Calu3 (cell line): Measurements from ENCODE around the gene SPATA13. TPM values are rescaled to one million over a fixed set of nuclear protein-coding genes. Genes with fewer than 3 reads are reported as not detected.
A peak's percentile ranks its signal among the peaks of the same experiment; 100 is the strongest.

Experiments used
- BruUV-seq: library from RNA; stranded (reverse); fragments of 400-500 nt; replicated peaks from 2 replicates; lab custom pipeline; 2021; lab: Mats Ljungman, UMichigan
- CTCF ChIA-PET: fragments of 300-600 bp; sonication (Branson Sonifier 250); formaldehyde crosslinking; loops from one replicate; lab custom pipeline; 2022; ENCODE audit warnings: antibody characterized with exemption; lab: Charles Lee
- DNase-seq: peaks from one replicate; pipeline ENCODE4 v3.0.0; 2022
- H3K27ac Mint-ChIP-seq: one replicate; pipeline ENCODE4 v1.8.0; 2022; ENCODE audit warnings: mixed read lengths; ENCODE audit not compliant: unreplicated experiment
- H3K27me3 Mint-ChIP-seq: one replicate; pipeline ENCODE4 v1.8.0; 2022; ENCODE audit warnings: mixed read lengths; ENCODE audit not compliant: unreplicated experiment
- H3K36me3 Mint-ChIP-seq: one replicate; pipeline ENCODE4 v1.8.0; 2022; ENCODE audit warnings: mild to moderate bottlenecking, moderate library complexity, mixed read lengths; ENCODE audit not compliant: insufficient read depth, unreplicated experiment
- H3K4me1 Mint-ChIP-seq: one replicate; pipeline ENCODE4 v1.8.0; 2022; ENCODE audit warnings: mild to moderate bottlenecking, low read depth, mixed read lengths; ENCODE audit not compliant: unreplicated experiment
- H3K4me3 Mint-ChIP-seq: one replicate; pipeline ENCODE4 v1.8.0; 2022; ENCODE audit warnings: mild to moderate bottlenecking, low read depth, moderate library complexity, mixed read lengths; ENCODE audit not compliant: unreplicated experiment
- H3K9me3 Mint-ChIP-seq: one replicate; pipeline ENCODE4 v1.8.0; 2022; ENCODE audit warnings: low read depth, mixed read lengths; ENCODE audit not compliant: unreplicated experiment
- intact Hi-C: fragments of 100-400 bp; cut with micrococcal nuclease; formaldehyde crosslinking; loops from one replicate; pipeline ENCODE4 v1.10.0; 2022; ENCODE audit not compliant: unreplicated experiment
- total RNA-seq: library from RNA; stranded (reverse); gene quantifications from 2 replicates; pipeline ENCODE4 v1.2.3, GENCODE V29; 2022
- TF ChIP-seq, protein P1 (sequence below): fragments of 200-600 bp; IDR thresholded peaks from one replicate; pipeline ENCODE4 v1.8.0; 2022; ENCODE audit warnings: antibody characterized with exemption; ENCODE audit not compliant: unreplicated experiment

SPATA13 gene
- total RNA-seq, 1 experiment from 2014 or later, result 33.8 TPM

DNA sequence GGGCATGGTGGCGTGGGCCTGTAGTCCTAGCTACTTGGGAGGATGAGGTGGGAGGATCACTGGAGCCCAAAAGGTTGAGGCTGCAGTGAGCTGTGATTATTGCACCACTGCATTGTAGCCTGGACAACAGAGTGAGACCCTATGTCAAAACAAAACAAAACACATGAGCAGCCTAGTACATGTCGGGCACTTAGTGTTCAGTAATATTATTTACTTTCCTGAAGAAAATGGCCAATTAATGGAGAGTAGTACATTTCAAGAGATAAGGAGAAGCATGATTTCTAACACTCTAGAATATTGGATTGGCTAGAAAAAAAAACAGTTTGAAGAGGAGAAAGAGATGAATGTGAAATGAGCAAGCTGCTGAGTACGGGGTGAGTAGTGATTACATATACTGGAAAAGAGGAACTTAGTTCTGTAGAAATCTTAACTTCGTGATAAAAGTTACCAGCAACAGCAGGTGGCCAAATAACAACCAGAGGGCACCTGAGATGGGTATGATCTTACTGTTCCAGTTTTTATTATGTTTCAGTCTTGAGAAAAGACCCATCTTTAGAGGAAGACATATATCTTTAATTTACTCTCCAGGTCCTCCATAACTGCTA lies 36.2 kb downstream of the SPATA13 start:
- no peak overlapping the region for H3K4me3 Mint-ChIP-seq
- H3K36me3 Mint-ChIP-seq, result no peaks in the 10 kb centered on the region
- no TSS peak for BruUV-seq
- no peaks in the 10 kb centered on the region for H3K9me3 Mint-ChIP-seq
- TF ChIP-seq, protein P1, sequence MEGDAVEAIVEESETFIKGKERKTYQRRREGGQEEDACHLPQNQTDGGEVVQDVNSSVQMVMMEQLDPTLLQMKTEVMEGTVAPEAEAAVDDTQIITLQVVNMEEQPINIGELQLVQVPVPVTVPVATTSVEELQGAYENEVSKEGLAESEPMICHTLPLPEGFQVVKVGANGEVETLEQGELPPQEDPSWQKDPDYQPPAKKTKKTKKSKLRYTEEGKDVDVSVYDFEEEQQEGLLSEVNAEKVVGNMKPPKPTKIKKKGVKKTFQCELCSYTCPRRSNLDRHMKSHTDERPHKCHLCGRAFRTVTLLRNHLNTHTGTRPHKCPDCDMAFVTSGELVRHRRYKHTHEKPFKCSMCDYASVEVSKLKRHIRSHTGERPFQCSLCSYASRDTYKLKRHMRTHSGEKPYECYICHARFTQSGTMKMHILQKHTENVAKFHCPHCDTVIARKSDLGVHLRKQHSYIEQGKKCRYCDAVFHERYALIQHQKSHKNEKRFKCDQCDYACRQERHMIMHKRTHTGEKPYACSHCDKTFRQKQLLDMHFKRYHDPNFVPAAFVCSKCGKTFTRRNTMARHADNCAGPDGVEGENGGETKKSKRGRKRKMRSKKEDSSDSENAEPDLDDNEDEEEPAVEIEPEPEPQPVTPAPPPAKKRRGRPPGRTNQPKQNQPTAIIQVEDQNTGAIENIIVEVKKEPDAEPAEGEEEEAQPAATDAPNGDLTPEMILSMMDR, result no peak
- DNase-seq, result no peak
- no peaks in the 10 kb centered on the region for H3K27me3 Mint-ChIP-seq
- intact Hi-C loops, result loop anchor here (5.0 to 10.0 kb wide), 2 partner anchors 34 to 52 kb away; partner anchors contain the start of gene SPATA13
- peak overlapping the region; percentile 6 for H3K27ac Mint-ChIP-seq
- CTCF ChIA-PET, result interaction anchor here (0.8 to 2.6 kb wide), 2 partner anchors 19 to 143 kb away, joined by 3 to 13 read pairs; no protein-coding TSS in a partner anchor
- peaks cover 37% of the 10 kb centered on the region for H3K4me1 Mint-ChIP-seq

DNA sequence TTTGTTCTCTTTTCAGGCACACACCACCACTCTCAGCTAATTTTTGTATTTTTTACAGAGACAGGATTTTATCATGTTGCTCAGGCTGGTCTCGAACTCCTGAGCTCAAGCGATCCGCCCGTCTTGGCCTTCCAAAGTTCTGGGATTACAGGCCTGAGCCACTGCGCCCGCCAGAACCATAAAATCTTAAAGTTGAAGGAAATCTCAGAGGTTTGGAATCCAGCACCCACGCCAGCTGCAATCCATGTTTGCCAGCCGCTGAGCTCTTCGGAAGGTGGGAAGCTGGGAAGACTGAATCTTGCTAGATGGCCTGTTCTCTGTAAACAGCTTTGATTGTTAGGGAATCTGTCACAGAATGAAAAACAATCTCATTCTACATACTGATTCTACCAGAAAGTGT lies 38.5 kb downstream of the SPATA13 start:
- intact Hi-C loops, result loop anchor here (5.0 to 10.0 kb wide), 2 partner anchors 37 to 54 kb away; partner anchors contain the start of gene SPATA13
- CTCF ChIA-PET, result no interaction called here
- Mint-ChIP-seq H3K4me1 (peaks cover 15% of the 10 kb centered on the region), H3K27me3 (no peaks in the 10 kb centered on the region), H3K36me3 (no peaks in the 10 kb centered on the region), H3K4me3 (no peak overlapping the region), H3K27ac (no peak overlapping the region), H3K9me3 (no peaks in the 10 kb centered on the region)
- TF ChIP-seq, protein P1, result no peak
- no peak for DNase-seq
- BruUV-seq, result no TSS peak

GRCh38 chr13:24202215-24202614 lies 41.7 kb downstream of the SPATA13 start:
- TF ChIP-seq, protein P1, result no peak
- Mint-ChIP-seq H3K4me1 (no peaks in the 10 kb centered on the region), H3K27me3 (no peaks in the 10 kb centered on the region), H3K36me3 (no peaks in the 10 kb centered on the region), H3K4me3 (no peak overlapping the region), H3K27ac (no peak overlapping the region), H3K9me3 (no peaks in the 10 kb centered on the region)
- no peak for DNase-seq
- CTCF ChIA-PET, result no interaction called here
- BruUV-seq, result no TSS peak
- intact Hi-C loops, result no loop called here

DNA sequence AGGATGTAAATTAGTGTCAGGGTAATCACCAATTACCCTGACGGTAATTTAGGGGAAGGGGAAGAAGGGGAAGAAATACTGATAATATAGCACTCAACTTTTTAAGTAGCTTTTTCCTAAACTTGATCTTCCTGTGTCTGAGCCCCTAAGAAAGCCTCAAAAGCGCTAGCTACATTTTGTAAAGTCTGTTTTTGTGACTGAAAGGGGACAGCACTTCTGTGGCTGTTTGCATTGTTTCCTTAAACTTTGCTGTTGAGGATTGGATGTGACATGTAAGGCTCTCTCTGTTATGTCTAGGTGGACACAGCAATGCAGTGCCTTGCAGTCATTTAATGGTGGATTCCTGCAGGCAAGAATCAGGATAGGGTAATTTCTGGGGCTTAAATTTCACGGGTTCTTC lies 42.8 kb downstream of the SPATA13 start:
- peaks cover 10% of the 10 kb centered on the region for H3K4me1 Mint-ChIP-seq
- BruUV-seq, result no TSS peak
- H3K36me3 Mint-ChIP-seq, result no peaks in the 10 kb centered on the region
- intact Hi-C loops, result no loop called here
- no peak overlapping the region for H3K27ac Mint-ChIP-seq
- no peaks in the 10 kb centered on the region for H3K9me3 Mint-ChIP-seq
- TF ChIP-seq, protein P1, result no peak
- H3K27me3 Mint-ChIP-seq, result no peaks in the 10 kb centered on the region
- CTCF ChIA-PET, result interaction anchor here (0.6 to 0.7 kb wide), 2 partner anchors 9 to 198 kb away, joined by 3 read pairs; no protein-coding TSS in a partner anchor
- no peak overlapping the region for H3K4me3 Mint-ChIP-seq
- no peak for DNase-seq
